Colon (tissue), 2 donors: ENCODE results near the gene VSTM2B.
"Not testable (repeated sequence)": the region's sequence is repeated elsewhere in the genome, so short reads cannot be mapped to it uniquely, and the experiment has no call there.

Source experiments
- FAIRE-seq: peaks from 2 replicates; lab custom pipeline; 2012; peaks lifted over from hg19 to GRCh38; lab: Jason Lieb, UNC
- donor health status: control.
- donor health status: control.

Gene VSTM2B

GRCh38 chr19:29531458-29532025 is 5.7 kb downstream of the VSTM2B start:
- no peak for FAIRE-seq

- FAIRE-seq, result no peak
Measured at GRCh38 chr19:29532097-29532496, 6.3 kb downstream of the VSTM2B start.

GRCh38 chr19:29532956-29533355 is 7.2 kb downstream of the VSTM2B start:
- no peak for FAIRE-seq

- FAIRE-seq, result no peak
Measured at GRCh38 chr19:29533578-29534544, 8.1 kb downstream of the VSTM2B start.

GRCh38 chr19:29535214-29535831 is 9.5 kb downstream of the VSTM2B start:
- FAIRE-seq, result no peak

- no peak for FAIRE-seq
Measured at GRCh38 chr19:29535984-29536508, 10.3 kb downstream of the VSTM2B start.

GRCh38 chr19:29537181-29537580 is 11.4 kb downstream of the VSTM2B start:
- FAIRE-seq, result no peak

GRCh38 chr19:29537601-29538000 is 11.8 kb downstream of the VSTM2B start:
- no peak for FAIRE-seq

GRCh38 chr19:29538146-29538545 is 12.4 kb downstream of the VSTM2B start:
- no peak for FAIRE-seq

- no peak for FAIRE-seq
Measured at GRCh38 chr19:29538651-29539050, 12.9 kb downstream of the VSTM2B start.

GRCh38 chr19:29539131-29539530 is 13.3 kb downstream of the VSTM2B start:
- no peak for FAIRE-seq

- FAIRE-seq, result no peak
Measured at GRCh38 chr19:29539670-29540069, 13.9 kb downstream of the VSTM2B start.

GRCh38 chr19:29540114-29540513 is 14.3 kb downstream of the VSTM2B start:
- no peak for FAIRE-seq

GRCh38 chr19:29541473-29542253 is 15.9 kb downstream of the VSTM2B start:
- FAIRE-seq, result no peak

GRCh38 chr19:29542327-29542726 is 16.5 kb downstream of the VSTM2B start:
- no peak for FAIRE-seq

GRCh38 chr19:29542776-29543175 is 17.0 kb downstream of the VSTM2B start:
- no peak for FAIRE-seq

GRCh38 chr19:29543381-29543780 is 17.6 kb downstream of the VSTM2B start:
- no peak for FAIRE-seq

GRCh38 chr19:29544656-29545360 is 19.0 kb downstream of the VSTM2B start:
- no peak for FAIRE-seq

- not testable (repeated sequence) for FAIRE-seq
Measured at GRCh38 chr19:29545447-29545846, 19.7 kb downstream of the VSTM2B start.

GRCh38 chr19:29545866-29546582 is 20.2 kb downstream of the VSTM2B start:
- no peak for FAIRE-seq
